ENCODE results near the gene EAF1. TPM values are rescaled to one million over a fixed set of nuclear protein-coding genes. Genes with fewer than 3 reads are reported as not detected.
A peak's percentile ranks its signal among the peaks of the same experiment; 100 is the strongest.
"Not testable (repeated sequence)": the region's sequence is repeated elsewhere in the genome, so short reads cannot be mapped to it uniquely, and the experiment has no call there.

EAF1 gene
- total RNA-seq, 1 experiment from 2014 or later, result 32.8 TPM

- no peak for DNase-seq (ENCODE audit: low read depth)
These were observed 24.8 kb downstream of the EAF1 start for GRCh38 chr3:15452156-15452555.

DNA sequence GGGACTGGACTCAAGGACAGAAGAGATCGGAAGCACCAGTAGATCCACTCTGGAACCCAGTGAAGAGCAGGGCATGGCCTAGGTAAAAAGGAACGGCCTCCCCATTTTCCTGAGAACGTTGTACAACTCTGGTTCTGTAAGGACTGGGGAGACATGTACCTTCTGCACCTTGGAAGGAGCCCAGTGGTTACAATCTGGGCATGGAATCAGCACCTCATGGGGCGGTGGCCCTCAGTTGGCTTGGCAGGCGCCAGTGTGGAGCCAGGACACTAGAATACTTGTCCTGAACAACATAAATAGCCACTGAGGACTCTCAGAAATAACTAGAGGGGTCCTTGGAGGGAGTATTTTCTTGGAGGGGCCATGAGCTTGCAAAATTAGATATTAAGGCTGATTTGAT is 25.6 kb downstream of the EAF1 start:
- no peak for DNase-seq (ENCODE audit: low read depth)

DNA sequence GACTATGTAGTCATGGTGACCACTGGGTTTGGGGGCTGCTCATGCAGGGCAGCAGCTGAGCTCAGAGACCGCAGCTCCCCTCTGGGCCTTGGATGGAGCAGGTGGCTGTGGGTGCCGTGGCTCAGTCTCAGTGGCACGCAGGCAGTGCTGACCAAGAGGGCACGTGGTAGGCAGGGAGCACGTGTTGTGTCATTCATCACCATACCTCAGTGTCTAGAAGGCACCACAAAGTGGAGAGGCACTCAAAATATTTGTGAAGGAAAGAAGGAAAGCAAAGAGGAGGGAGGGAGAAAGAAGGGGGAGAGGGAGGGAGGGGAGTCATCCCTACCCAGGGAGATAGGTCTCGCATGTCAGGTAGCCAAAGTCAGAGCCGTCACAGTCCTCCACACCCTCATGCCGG is 26.1 kb downstream of the EAF1 start:
- no peak for DNase-seq (ENCODE audit: low read depth)

DNA sequence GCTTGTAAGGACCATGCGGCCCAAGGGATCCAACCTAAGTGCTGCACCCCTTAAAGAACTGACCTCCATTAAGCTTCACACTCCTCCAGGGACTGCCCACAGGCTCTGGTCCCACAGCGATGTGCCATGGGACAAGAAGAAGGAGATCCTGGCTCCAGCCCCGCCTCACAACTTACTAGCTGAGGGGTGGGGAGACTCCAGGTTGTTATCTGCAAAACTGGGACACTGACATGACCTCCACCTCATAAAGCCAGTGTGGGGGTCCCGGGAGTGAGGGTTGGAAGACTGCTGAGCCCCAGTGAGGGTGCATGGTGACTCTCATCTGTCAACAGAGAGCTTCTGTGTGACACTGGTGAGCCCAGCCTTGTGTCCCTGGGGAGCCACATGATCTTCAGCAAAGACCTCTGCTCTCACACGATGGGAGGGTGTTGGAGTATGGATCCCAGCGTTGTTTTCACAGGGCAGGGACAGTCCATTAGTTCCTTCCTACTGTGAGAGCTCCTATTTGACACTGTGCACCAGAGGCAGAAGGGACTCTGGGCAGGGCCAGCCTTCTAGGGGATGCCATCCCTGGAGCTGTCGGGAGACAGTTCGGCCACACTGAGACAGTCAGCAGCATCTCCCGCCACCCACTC is 26.7 kb downstream of the EAF1 start:
- no peak for DNase-seq (ENCODE audit: low read depth)

DNA sequence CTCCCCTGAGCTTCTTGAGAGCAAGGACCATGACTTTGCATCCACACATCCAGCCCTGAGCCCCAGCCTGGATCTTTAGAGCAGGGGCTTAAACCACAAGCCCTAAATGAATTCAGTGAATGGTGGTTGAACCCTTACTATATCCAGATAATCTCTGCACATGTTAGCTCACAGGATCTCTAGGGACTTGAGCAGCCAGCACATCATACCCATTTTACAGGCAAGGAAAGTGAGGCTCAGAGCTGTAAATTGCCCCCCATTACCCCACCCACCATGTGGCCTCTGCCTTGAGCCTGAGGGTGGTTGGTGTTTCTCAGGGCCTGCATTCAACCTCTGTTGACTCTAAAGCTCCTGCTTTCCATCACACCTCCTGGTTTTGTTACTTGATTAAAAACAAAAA is 27.6 kb downstream of the EAF1 start:
- DNase-seq (ENCODE audit: low read depth), result no peak

GRCh38 chr3:15455756-15456155 is 28.4 kb downstream of the EAF1 start:
- DNase-seq (ENCODE audit: low read depth), result no peak

- no peak for DNase-seq (ENCODE audit: low read depth)
These were observed 28.9 kb downstream of the EAF1 start for GRCh38 chr3:15456321-15456720.

- not testable (repeated sequence) for DNase-seq (ENCODE audit: low read depth)
These were observed 29.5 kb downstream of the EAF1 start for GRCh38 chr3:15456915-15457314.

DNA sequence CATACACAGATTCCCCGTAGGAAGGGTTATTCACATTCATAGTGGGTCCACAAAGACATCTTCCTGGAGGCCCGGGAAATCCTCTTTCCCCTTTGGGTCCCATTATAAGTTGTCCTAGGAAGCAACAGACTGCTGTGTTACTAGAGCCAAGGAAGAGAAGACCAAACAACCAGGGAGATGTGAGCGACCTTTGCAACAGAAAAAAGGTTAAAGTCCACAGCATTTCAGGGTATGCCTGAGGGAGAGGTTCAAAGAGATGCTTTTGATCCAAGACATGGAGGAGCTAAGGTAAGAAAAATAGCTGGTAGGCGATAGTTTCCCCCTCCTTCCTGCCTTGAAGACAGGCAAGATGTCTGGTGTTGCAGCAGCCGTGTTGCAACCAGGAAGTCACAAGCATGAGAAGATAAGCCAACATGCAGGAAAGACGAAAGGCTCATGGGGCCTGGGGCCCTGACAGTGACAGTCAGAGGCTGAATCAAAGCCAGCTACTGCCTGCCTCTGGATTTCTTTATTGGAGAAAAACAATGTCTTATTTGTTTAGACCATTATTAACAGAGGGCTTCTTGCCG is 30.9 kb downstream of the EAF1 start:
- no peak for DNase-seq (ENCODE audit: low read depth)

GRCh38 chr3:15460891-15461531 is 33.6 kb downstream of the EAF1 start:
- peak; percentile 8 for DNase-seq (ENCODE audit: low read depth)

DNA sequence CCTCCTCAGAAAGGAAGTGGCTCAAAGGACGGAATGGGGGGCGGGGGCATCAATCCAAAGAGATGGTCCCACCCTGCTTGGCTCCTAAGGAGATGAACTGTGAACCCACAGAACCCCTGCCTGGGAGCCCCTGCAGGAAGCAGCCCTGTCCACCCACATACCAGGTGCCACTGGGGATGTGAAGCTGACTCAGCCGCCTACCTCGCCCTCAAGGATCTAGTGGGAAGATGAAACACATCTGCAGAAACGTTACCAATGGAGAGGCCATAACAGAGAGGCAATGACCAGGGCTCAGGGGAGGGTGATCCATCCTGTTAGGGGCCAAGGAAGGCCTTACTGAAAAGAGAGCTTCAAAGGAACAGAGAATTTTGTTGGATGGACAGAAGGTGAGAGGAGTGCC is 35.1 kb downstream of the EAF1 start:
- DNase-seq (ENCODE audit: low read depth), result no peak

GRCh38 chr3:15465876-15466585 is 38.6 kb downstream of the EAF1 start:
- DNase-seq (ENCODE audit: low read depth), result no peak

DNA sequence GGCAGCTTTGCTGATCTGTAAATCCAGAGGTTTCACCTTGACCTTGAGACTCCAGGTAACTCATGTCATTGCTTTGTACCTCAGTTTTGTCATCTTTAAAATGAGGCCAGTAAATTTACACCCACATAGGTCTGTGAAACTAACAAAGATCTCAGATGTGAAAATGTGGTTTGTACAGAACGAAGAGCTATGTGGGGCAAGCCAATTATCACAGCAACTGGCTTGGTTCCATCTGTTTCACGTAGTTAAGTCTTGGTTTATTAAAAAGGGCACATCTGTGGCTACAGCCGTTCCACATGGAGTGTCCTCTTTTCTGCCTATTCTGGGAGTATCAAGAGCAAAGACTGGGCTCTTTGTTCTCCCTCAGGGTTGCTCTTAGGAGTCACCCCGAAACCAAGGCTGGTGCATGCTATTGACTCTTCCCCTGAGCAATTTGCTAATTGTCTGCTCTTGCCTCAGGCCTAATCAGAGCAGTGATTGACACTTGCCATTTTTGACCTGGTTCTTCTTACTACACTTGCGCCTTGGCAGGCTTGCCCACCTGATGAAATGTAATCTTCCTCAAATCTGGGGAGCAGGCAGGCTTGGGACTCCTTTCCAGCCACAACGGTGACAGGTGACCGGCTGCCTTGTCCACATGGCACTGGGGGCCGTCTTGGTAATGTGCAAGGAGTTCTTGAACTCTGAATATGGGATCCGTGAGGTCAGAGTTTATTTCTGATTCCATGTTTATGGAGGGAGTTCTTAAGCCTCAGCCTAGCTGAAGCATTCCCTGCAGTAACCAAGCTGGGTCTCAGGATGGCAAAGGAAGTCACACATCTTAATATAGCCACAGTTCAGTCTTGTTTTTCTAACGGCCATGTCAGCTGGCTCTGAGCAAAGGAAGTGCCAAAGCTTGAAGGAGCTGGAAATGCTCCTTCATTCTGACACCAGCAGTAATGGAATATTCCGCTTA is 40.1 kb downstream of the EAF1 start:
- no peak for DNase-seq (ENCODE audit: low read depth)

DNA sequence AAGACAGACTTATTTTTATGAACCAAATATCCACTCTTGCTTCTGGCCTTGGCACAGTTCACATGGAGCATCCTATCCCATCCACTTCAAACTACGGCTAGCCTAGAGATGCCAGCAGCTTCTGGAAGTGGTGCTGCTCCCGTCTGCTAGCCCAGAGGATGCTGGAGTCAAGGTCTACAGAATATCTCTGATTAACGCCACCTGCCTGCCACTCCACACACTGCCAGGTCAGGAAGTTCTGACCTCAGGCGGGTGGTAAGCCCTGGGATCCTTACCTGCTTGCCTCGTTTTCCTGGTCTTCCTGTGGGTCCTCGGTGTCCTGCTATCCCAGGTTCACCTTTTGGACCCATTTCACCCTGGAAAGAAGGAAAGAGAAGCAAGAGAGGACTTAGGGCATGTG is 42.9 kb downstream of the EAF1 start:
- DNase-seq (ENCODE audit: low read depth), result no peak

- no peak for DNase-seq (ENCODE audit: low read depth)
These were observed 43.5 kb downstream of the EAF1 start for GRCh38 chr3:15470849-15471248.

DNA sequence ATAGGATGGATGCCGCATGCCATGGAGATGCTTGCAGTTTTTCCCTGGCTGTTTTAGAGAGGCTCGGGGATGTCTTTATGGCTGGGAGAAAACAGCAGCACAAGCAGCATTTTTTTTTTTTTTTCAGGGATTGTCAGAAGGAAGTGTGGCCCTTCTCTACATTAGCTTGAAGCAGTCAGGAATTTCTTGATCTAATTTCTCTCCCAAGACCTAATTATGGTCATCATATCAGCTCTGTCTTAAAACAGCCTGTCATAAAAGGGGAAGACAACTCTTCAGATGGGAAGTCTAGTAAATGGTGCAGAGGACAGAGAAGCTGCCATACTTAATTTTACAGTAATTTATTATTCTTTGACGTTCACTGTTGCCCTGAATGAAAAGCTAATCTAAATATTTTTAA is 44.5 kb downstream of the EAF1 start:
- no peak for DNase-seq (ENCODE audit: low read depth)

DNA sequence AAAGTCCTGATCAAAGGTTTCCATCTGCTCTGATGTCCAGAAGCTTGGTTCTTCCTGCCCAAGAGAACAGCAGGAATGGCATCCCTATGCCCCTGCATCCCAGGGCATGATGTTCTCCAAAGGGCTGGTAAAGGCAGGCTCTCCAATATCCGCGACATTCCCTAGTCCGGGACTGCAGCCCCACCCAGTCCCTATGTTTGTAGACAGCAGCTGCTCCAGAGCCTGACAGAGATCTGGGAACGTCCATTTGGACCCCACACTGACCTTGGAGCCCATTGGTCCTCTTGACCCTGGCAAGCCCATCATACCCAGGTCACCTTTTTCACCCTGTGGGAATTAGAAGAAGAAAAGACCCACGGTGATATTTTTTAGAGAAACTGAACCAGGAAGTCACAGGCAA is 47.8 kb downstream of the EAF1 start:
- no peak for DNase-seq (ENCODE audit: low read depth)

DNA sequence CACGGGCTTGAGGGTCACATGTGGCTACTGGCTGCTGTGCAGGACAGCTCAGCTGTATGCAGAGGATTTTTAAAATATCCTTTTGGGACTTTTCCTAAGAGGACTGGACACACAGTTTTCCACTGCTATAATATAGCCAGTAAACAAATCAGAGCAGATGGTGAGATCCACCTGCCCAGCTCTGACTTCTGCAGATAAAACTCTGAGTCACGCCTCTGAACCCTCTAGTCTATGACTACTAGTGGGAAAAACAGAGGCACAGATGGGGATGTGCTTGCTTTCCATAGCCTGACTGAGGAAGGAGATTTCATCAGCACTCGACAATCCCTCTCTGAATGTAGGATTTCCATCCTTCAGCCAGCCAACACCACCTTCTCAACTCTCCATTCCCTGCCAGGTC is 49.0 kb downstream of the EAF1 start:
- no peak for DNase-seq (ENCODE audit: low read depth)

- no peak for DNase-seq (ENCODE audit: low read depth)
These were observed 50.7 kb downstream of the EAF1 start for GRCh38 chr3:15477951-15478639.

- no peak for DNase-seq (ENCODE audit: low read depth)
These were observed 51.2 kb downstream of the EAF1 start for GRCh38 chr3:15478640-15478979.

All from M059J (cell line).